ENCODE measurements around the gene GNAI1.

GRCh38 chr7:80098795-80099194, 35.8 kb upstream of the GNAI1 start:
- TF ChIP-seq CTCF (IDR thresholded peaks at IDR 0.05; ENCODE audit: borderline replicate concordance, extremely low read depth, low read length, poor library complexity, severe bottlenecking), result peak; percentile 28
- no peak for TF ChIP-seq EZH2 (IDR thresholded peaks at IDR 0.05; ENCODE audit: borderline replicate concordance, low read depth, low read length, severe bottlenecking)
